Activated CD4-positive, CD25-positive, alpha-beta regulatory T cell treated with anti-CD3 and anti-CD28 coated beads, Interleukin-2, amount 50 U/mL, for 72 hours (primary cell): ENCODE measurements around the gene DCUN1D4.
"Not testable (repeated sequence)": the region's sequence is repeated elsewhere in the genome, so short reads cannot be mapped to it uniquely, and the experiment has no call there.

Source experiments
- DNase-seq: peaks from one replicate; pipeline ENCODE4 v3.0.0; 2021

The DCUN1D4 gene

DNA sequence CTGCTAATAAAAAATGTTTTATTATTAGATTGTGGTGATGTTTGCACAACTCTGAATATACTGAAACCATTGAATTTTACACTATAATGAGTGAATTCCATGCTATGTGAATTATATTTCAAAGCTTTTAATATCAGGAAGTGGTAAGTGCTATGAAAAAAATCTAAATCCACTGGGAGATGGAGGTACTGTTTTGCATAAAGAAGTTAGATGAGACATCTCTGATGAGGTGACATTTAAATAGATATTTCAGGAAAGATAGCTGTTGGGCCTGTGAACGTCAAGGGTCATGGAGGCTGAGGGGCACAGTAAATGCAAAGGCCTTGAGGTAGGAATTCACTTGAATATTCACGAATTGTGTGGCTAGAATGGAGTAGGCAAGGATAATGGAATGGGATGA, 12.3 kb downstream of the DCUN1D4 start:
- DNase-seq, result no peak

DNA sequence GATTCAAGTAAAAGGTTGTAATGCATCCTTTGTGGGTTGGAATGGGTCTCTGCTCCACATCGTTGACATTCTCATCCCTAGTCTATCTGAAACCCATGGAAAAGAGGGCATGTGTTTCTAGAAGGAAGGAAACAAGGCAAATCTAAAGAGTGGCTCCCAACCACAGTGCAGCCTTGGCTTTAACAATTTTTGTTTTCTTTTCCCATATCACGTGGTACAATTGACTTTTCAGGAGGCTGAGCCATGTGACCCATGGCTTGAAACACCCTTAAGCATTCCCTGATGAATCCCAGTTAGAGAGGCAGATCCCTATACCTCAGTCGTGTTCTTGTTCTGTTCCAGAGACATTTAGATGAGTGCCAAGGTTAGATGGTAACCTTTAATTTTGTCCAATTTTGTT, 12.8 kb downstream of the DCUN1D4 start:
- no peak for DNase-seq

DNA sequence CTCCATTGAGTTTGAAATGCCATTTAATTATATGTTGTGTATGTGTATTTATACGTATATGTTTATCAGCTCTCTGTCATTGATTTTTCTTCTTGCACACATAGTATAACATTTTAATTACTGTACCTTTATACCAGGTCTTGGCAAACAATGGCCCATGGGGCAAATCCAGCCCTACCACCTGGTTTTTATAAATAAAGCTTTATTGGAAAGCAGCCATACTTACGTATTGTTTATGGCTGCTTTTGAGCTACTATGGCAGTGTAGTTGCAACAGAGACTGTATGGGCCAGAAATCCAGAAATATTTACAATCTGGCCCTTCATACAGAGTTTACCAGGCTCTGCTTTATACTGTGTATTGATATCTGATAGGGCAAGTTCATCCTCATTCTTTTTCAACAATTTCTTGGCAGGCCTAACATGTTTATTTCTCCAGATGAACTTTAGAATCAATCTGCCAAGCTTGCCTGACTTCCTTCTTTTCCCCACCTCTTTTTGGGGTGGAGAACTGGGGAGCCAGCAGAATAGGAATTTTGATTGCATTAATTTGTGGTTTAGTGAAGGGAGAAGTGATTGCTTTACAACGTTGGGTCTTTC, 15.8 kb downstream of the DCUN1D4 start:
- DNase-seq, result no peak

DNA sequence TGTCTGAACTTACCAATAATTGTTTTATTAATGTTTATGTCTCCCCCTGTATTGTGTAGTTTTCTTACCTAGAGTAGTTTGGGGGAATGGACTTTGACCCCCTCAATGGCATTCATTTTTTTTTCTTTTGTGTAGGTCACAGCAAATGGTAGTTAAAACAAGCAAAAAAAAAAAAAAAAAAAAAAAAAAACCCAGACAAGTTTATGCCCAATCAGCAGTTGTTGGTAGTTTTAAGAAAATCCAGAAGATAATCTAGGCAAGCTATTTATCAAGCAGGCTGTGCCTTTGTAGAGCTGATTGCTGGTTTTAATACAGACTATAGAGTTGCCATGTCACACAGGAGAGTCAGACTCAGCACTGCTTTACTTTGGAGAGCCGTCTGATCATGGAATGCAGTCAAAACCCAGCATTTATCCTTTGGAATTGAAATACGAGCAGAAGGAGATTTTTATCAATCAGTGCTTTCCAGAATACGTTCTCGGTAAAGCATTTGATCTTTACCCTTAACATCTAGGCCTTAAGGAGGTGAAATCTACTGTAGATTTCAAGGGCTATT, 16.6 kb downstream of the DCUN1D4 start:
- DNase-seq, result no peak

DNA sequence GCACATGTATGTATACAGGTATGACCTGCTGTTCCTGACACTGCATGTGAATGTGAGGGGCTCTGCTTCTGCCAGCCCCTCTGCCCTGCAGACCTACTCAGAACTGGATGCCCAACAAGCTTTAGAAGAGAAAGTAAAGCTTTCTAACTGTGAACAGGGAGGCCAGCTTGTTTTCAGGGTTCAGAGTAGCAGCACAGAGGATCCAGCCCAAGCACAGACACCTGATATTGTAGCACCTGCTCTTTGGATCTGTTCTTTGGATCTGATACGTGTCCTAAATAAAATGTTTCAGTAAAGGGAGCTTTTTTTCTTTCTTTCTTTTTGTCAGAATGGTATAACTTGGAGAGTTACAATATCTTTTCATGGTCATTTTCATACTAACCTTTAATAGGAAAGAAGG, 19.2 kb downstream of the DCUN1D4 start:
- no peak for DNase-seq

DNA sequence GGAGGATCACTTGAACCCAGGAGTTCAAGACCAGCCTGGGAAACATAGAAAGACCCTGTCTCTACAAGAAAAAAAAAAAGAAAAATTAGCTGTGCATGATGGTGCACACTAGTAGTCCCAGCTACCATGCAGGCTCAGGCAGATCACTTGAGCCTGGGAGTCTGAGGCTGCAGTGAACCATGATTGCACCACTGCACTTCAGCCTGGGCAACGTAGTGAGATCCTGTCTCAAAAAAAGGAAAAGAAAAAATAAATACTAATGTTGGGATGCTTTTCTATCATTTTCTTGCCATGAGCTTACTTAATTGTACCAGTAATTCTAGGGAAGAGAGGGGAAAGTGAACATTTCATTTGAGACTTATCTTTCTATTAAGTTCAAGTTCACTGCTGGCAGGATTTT, 19.8 kb downstream of the DCUN1D4 start:
- DNase-seq, result no peak

DNA sequence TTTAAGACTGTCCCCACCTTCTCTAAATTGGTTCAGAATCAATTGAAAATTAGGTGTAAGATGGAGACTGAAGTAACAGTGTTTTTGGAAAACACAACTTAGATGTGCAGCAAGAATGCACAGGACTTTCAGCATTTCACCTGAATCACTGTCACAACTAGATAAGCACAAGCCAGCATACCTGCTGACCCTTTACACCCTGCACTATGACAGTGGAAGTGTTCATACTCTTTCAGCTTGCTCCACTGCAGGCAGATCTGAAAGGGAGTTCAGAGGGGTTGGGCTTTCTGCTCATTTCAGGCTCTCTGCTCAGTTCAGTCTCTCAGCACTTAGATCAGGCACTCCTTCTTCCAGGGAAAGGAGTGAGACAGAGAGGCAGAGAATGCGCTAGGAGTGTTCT, 22.8 kb downstream of the DCUN1D4 start:
- no peak for DNase-seq

DNA sequence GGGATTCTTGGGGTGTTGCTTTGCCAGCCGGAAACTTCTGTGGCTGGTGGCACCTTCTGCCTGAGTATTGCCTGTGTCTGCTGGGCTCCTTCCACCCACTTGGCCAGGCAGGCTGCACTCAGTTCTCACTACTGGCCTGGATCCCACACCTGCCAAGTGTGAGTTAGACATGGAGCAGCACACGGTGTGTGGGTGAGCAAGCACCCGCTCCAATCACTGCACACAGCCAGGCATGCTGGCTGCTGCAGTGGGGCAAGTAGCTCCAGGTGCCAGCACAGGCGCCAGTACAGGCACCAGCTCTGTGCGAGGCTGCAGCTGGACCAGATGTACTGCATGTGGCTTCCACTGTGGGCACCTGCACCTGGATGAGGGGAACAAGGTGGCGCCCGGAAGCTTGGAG, 23.9 kb downstream of the DCUN1D4 start:
- no peak for DNase-seq

DNA sequence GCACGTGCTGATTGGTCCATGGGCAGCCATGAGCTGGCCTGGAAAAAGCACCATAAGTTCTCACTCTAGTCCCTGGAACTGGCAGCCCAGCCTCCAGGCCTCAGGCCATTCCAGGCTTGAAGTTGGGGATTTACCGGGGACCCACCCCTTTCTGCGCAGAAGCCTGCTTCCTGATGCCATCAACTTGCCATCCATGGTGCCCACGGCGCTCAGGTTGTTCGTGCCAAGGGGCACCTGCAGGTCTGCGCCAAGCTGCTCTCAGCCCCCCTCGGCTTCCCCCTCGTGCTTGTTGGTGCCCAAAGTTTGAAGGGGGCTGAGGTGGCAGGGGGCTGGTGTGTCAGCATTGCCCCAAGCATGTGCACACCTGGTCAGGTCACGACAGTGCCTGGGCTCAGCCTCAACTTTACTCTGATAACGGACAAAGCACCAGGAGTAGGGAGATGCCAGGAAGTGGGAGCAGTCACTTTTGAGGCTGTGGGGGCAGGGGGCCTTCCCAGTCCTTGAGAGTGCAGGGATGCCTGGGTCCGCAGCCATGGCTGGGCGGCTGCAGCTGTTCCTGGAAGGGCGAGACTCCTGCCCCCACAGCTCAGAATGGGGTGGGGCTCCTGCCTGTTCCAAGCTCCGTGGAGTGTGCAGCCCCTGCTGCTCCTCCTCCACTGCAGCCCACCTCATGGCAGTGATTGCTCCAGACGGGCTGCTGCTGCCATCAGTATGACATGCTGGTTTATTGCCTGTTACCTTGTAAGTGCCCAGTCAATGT, 24.9 kb downstream of the DCUN1D4 start:
- no peak for DNase-seq

DNA sequence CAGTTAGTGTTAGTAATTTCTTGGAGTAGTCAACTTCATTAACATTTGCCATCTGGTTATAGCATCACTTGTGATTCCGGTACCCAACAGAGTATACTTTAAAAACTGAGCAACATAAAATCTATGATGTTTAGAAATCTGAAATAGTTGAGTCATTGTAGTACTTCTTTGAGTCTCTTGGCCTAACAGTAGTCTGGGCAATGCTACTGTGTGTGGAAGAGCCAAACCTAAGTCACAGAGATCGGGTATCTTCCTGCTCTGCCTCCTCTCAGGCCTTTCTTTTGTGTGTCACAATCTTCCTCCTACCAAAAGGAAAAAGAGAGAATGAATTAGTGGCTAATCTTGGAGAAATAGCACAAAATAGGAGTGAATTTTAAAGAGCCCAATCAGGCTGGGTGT, 25.5 kb downstream of the DCUN1D4 start:
- no peak for DNase-seq

DNA sequence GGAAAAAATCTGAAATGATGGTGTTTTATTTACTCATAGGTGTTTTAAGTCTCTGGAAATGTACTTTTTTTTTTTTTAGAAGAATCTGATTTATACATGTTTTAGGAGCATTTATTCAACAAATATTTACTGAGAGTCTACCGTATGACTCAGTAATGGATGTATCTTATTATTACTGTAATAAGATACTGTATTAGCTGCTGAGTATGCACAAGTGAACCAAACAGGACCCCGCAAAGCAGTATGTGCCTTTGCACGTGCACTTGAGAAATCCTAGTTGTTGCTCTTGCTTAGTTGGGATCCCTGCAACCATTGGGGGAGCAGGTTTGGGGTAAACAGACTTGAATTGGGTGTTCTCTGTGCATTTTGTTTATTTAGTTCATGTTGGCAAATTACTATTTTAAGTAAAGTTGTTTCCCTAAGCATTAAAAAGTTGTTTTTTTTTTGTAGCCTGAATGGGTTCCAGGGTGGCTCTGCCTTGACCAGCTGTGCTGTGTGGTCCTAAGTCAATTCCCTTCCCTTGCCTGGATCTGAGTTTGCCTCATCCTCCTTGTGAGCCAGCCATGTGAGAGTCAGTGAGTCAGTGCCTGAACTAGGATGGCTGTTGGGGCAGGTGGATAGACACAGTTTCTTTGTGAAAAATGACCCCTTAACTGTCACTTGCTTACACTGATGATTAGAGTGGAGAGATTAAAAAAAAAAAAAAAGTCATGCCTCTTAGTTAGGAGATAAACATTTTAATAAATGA, 27.7 kb downstream of the DCUN1D4 start:
- DNase-seq, result no peak

DNA sequence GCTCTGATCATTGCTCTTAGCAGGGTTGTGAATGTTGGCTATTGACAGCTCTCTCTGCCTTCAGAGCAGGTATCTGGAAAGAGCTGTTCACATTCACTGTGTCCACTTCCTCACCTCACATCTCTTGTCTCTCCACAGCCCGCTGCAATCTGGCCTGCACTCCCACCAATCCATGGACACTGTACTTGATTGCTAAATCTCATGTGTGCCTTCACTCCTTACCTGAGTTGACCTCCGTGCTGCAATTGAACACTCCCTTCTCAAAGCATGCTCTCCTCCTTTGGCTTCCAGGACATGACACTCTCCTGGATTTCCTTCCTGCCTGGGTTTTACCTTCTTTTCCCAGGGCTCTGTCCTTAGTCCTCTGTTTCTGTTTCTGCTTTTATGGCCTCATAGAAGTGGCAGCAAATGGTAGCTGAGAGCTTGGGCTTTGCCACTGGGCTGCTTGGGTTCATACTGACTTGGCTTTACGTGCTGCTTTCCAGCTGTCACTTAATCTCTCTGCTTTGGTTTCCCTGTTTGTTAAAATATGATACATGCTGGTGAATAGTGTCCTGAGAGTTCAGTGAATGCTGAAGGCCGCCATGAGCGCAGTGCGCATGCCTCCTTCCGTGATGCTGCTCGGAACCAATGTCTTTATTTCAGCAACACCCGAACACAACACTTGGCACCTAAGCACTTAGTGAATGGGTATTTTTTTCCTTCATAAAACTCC, 29.5 kb downstream of the DCUN1D4 start:
- no peak for DNase-seq

DNA sequence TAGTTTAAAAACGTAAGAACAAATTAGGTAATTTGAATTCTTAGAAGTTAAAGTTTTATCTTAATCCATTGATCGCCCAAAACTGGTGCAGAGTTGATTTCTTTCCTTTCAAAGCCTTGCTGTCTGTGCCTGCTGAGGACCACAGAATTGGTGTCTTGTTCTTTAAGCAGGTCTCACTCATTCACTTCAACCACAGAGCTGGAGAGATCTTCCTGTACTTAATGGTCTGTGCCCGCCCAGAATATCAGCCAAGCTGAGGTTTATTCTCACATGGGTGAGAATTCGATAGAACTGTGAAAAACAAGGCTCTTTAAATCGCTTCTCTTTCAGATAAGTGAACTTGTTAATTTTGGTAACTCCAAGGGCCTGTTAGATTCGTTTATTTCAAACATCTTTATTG, 31.6 kb downstream of the DCUN1D4 start:
- no peak for DNase-seq

DNA sequence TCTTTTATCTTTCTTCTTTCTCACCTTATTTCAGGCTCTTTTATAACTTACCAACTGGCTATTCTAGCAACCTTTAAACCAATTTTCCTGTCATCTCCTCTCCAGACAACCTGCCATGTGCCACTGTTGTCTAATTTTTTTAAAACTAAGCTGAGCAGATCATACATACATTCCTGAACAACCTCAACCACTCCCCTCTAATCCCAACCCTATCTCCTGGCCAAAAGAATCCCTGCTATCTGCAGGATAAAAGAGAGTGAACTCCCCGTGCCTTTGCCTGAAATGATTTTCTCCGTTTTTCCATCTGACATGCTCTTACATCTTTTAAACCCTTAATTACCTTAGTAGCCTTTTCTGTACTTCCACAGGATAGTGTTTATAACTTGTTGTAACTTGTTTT, 35.5 kb downstream of the DCUN1D4 start:
- no peak for DNase-seq

DNA sequence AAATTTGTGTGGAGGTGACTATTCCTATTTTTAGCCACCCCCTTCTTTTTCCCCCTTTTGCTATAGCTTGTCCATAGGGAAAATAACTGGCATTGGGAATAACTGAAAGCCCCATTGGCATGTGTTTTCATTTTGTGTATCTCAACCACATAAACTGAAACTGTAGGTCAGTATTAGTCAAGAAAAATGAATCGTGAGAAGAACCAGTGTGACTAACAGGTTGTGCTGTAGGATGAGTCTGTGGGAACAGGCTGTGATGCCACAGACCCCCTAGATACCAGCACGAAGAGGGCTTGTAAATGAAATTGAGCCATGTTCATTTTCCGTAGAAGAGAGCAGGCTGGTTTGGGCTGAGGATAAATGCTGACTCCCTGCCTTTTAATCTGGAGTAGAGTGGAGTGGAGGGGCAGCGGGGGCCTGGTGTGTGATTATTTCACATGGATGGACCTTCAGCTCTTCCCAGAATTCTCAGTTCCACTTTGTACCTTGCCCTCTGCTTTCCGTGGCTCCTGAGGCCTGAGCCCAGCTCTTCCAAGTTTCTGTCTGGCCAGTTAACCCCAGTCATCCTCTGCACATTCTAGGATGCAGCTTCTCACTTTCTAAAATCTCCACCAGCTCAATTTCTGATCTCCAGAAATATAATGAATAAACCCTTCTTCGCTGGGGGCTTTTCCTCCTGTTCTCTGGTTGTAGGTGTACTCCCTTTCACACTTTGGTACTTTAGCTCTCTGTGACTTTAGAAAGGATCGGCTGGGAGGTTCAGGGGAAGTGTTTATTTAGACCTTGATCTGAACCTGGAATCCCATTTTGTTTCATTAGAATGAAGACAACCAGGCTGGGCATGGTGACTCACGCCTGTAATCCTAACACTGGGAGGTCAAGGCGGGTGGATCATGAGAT, 37.3 kb downstream of the DCUN1D4 start:
- no peak for DNase-seq

DNA sequence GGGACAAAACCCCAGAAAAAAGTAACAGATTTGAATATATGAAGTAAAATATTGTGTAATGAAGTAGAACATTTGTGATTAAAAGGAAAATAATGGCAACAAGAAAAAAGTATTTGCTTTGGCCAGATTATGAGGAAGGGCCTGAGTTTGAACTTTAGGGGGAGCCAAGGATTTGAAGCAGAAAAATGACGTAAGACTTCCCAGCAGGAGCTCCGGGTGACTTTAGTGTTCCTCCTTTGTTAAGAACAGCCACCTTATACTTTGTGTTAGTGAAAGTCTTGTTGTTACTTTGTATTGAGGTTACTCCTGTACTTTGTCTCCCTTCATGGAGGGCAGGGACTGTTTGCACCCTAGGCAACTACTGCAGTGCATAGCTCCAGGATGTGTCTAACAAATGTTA, 41.1 kb downstream of the DCUN1D4 start:
- no peak for DNase-seq

DNA sequence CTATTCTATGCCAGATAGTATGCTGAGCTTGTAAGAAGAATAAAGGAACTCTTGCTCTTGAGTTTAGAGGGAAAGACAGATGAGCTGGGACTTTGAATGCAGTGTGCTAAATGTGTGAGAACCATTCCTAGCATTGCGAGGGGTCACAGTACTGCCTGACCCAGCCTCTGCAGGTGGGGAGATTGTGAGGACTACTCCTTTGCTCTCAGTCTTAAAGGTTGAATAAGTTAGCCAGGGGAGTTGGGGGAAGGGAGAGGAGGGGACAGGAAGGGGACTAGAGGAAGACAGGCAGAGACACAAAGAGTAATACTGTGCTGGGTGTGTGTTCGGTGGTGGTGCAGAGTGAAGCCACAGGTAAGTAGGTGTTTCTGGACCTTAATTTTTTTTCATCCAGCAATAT, 41.7 kb downstream of the DCUN1D4 start:
- DNase-seq, result no peak

DNA sequence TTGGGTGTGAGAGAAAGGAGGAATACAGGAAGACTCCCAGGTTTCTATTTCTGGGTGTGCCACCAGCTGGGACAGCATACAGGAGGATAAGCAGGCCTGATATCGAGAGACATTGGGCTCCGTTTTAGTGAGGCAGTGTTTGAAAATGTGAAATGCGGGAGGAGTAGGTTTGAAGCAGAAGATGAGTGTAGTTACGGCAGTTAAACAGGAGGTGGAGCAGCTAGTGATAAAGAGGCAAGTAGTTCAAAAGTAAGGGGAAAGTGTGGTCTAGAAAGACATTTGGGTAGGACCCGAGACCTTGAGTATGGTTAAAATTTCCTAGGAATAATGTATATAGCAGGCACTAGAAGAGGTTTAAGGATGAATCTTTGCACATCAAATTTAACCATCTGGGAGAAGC, 42.4 kb downstream of the DCUN1D4 start:
- DNase-seq, result no peak

DNA sequence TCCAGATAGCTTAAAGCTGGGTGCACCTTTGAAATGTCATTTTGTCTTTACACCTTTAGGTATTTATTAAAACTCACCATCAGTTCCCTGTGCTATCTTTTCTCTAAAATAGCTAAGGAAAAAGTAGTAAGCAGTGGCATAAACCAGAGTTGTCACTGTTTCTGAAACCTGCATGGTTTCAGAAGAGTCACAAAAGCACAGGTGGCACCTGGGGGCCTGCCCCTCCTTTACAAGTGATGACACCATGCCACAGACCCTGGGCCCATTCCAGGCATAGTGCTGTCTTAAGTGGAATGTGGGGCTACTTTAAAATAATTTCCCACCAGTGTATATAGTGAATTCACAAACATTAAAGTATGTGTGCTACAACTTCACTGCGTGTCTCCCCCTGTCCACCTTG, 47.8 kb downstream of the DCUN1D4 start:
- no peak for DNase-seq

DNA sequence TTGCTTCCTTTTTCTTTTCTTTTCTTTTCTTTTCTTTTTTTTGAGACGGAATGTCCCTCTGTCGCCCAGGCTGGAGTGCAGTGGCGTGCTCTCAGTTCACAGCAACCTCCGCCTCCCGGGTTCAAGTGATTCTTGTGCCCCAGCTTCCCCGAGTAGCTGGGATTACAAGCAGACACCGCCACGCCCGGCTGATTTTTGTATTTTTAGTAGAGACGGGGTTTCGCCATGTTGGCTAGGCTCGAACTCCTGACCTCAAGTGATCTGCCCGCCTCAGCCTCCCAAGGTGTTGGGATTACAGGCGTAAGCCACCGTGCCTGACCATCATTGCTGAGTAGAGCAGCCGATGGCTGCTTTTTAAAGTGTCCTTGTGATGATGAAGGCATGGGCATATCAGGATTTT, 50.4 kb downstream of the DCUN1D4 start:
- not testable (repeated sequence) for DNase-seq

DNA sequence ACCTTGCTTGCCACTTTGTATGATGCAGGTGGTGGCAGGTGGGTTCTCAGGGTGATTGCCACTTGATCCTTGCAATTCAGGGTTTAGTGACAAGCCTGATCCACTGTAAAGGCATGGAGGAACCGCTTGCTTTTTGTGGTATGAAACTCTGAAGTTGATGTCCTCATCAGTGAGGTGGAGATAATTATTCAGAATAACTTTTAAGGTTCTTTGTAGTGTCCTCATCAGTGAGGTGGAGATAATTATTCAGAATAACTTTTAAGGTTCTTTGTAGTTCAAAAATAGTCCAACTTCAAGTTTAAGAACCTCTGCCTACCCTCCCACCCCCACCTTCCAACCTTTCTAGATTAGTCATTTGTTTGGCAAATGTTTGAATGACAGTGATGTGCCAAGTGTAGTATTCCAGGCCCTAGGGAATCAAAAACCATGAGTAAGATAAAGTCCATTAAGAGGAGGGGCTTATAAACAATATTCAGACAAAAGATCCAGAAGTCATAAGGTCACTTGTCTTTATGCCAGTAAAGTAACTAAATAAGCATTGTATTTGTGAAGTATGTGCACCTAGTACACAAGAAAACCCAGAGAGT, 51.2 kb downstream of the DCUN1D4 start:
- DNase-seq, result no peak

DNA sequence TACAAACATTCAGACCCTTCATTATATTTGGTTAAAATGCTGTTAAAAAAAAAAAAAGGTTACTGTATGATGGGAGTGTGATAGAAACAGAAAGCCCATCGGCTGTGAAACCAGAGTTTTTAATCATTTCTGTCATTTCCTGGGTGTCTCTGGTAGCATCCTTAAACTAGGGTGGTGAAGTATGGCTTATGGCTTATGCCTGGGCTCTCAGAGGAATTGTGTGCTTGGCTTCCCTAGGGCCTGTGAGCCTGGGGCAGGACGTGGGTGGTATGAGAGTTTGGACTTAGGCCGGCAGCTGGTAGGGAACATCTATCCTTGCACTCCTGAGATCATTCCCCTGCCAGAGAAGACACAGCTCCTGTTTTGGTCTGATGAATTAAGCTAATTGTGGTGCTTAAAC, 52.2 kb downstream of the DCUN1D4 start:
- no peak for DNase-seq
